ENCODE measurements around the gene TMEM229A.
"Not testable (repeated sequence)": the region's sequence is repeated elsewhere in the genome, so short reads cannot be mapped to it uniquely, and the experiment has no call there.

Gene TMEM229A

DNA sequence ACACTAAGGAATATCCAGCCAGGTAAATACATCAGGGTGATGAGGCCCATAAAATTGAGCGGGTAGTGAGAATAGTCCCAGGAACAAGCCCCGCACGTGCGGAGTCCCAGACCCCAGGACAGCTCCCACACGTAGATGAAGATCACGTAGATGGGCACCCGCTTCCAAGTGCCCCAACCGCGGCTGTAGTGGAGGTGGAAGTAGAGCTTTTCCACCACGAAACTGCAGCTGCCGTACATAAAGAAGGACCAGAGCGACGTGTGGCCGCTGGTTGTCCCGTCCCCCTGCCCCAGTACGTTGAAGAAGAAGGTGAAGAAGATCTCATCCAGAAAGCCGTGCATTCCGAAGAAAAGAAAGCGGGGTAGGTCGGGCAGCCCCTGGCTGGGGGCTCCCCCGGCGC, 948 bp downstream of the TMEM229A start:
- DNase-seq (ENCODE audit: low read depth) = no peak

DNA sequence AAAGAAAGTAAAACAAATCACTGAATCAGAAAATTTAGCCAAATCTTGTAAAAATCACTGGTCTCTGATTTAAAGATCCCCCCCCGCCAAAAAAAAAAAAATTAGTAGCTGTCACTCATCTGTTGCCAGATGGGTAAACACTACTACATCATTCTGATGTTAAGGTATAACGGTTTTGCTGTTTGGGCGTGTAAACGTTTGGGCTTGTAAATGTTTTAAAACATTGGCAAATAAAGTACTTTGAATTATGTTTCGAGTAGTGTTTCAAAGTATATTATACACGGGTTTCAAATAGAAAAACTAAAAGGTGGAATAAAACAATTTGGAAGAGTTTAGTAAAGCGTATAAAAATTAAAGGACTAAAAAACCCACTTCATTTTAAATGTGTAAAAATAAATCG, 1.5 kb downstream of the TMEM229A start:
- DNase-seq (ENCODE audit: low read depth) = no peak

GRCh38 chr7:124030964-124031363, 1.9 kb downstream of the TMEM229A start:
- no peak for DNase-seq (ENCODE audit: low read depth)

GRCh38 chr7:124029396-124030188, 3.3 kb downstream of the TMEM229A start:
- DNase-seq (ENCODE audit: low read depth) = no peak

DNA sequence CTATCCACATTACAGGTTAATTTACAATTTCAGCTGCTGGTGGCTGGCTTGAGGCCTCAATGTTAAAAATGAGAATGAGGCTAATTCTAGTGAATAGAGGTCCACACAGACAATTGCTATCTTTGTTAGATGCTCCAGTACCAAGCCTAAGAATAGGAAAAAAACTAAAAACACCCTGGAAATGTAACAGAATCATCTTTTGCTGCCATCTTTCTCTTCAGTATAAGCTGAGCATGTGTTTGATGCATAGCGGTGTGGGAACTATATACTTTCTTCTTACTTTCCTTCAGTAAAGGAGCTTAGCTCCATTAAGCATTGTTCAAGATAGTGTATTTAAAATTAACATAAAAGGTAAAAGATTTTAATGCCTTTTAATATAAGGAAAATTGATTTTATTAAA, 5.6 kb downstream of the TMEM229A start:
- no peak for DNase-seq (ENCODE audit: low read depth)

- not testable (repeated sequence) for DNase-seq (ENCODE audit: low read depth)
These were observed 8.5 kb downstream of the TMEM229A start for GRCh38 chr7:124024329-124024728.

- DNase-seq (ENCODE audit: low read depth) = no peak
These were observed 10.3 kb downstream of the TMEM229A start for GRCh38 chr7:124022551-124022950.

- DNase-seq (ENCODE audit: low read depth) = no peak
These were observed 12.8 kb downstream of the TMEM229A start for GRCh38 chr7:124020060-124020459.

GRCh38 chr7:124013306-124013705, 19.6 kb downstream of the TMEM229A start:
- DNase-seq (ENCODE audit: low read depth) = no peak

DNA sequence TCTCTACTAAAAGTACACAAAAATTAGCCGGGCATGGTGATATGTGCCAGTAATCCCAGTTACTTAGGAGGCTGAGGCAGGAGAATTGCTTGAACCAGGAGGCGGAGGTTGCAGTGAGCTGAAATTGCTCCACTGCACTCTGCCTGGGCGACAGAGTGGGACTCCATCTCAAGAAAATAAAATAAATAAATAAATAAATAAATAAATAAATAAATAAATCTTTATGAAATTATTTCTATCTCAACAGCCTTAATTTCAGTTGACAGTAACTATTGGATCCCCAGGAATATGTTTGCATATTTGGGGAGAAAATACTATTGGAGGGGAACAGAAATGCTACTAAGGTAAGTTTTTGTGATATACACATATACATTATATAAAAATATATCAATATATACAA, 20.0 kb downstream of the TMEM229A start:
- no peak for DNase-seq (ENCODE audit: low read depth)

- DNase-seq (ENCODE audit: low read depth) = no peak
These were observed 23.5 kb downstream of the TMEM229A start for GRCh38 chr7:124009321-124009720.

DNA sequence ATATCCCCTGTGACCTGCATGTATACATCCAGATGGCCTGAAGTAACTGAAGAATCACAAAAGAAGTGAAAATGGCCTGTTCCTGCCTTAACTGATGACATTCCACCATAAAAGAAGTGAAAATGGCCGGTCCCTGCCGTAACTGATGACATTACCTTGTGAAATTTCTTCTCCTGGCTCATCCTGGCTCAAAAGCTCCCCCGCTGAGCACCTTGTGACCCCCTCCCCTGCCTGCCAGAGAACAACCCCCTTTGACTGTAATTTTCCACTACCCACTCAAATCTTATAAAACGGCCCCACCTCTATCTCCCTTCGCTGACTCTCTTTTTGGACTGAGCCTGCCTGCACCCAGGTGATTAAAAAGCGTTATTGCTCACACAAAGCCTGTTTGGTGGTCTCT, 24.6 kb downstream of the TMEM229A start:
- not testable (repeated sequence) for DNase-seq (ENCODE audit: low read depth)

DNA sequence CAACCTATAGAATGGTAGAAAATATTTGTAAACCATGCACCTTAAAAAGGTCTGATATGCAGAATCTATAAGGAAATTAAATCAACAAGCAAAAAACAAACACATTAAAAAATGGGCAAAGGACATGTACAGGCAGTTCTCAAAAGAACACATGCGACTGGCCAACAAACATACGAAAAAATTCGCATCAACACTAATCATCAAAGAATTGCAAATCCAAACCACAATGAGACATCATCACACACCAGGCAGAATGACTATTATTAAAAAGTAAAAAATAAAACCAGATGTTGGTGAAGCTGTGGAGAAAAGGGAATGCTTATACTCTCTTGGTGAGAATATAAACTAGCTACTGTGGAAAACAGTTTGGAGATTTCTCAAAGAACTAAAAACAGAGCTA, 33.2 kb downstream of the TMEM229A start:
- DNase-seq (ENCODE audit: low read depth) = no peak

DNA sequence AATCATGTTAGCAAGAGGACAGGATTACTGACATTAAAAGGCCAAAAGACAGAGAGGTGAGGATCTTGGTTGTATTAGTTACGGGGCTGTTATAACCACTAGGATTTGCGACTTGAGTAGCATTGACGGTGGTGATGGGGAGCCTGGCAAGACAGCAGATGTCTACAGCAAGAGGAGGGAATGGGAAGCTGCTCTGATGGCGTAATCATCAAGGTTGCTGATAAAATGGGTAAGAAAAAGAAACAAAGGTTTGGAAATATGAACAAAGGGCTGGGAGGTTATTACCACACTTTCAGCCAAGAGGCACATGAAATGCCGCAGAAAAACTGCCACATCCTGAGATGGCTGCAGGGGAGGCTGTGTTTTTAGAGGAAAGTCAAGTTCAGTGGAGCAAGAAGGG, 33.9 kb downstream of the TMEM229A start:
- DNase-seq (ENCODE audit: low read depth) = no peak

GRCh38 chr7:123996327-123996625, 36.6 kb downstream of the TMEM229A start:
- no peak for DNase-seq (ENCODE audit: low read depth)

DNA sequence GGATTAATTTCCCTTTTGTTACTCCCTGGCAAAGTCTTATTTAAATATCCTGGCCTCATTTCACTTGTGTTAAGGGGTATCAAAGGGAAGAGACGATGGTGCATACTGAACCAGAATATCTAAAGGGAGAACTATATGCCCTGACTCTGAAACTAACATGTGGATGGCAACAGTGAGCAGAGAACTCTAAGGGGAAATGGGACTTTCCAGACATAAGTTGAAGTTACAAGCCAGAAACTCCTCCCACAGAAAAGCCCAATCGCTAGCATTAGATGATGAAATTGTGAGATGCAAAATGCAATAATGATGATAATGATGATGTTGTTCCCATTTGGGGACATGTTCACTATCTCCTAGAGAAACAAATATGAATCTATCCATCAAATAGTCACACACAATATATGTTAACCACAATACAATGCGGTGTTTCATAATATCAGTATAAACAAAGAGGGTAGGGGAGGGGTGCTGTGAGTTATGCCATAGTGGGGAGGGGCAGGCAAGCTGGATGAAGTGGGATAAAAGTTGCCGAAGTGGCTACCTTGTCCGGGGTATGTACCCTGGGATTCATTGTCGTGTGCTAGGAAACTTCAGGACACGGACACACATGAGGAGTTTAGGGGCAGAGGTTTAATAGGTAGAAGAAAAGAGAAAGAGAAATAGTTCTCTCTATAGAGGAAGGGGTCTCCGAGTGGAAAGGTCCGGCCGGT, 37.1 kb downstream of the TMEM229A start:
- DNase-seq (ENCODE audit: low read depth) = no peak

DNA sequence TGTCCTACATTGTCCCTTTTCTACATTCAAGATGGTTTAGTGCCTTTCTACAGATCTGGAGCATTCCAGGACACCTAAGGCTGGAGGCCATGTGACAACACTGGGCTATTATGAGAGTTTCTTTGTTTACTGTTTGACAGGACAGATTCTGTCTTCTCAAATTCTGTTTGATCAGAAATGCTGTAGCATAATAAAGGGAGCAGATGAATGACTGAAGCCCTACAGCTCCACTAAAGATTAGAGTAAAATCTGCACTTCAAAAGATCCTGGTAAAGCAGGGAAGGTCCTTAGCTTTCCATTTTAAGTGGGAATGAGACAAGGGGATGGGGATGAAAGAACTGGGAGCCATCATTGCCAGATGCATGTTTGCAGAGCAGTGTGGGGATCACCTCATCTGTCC, 38.4 kb downstream of the TMEM229A start:
- no peak for DNase-seq (ENCODE audit: low read depth)

DNA sequence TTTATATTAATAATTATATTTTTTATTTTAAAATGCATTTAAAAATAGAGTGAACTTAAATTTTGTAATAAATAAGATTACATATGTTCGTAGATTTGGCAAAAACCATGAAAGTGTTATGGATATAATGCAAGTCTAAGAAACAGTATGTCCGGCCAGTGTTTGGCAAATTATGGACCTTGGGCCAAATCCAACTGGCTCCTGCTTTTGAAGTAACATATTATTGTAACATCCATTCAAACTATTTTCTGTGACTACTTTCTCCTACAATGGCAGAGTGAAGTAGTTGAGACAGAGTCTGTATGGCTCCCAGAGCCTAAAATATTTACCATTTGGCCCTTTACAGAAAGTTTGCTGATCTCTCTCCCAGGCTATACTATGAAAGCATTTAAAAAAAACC, 38.9 kb downstream of the TMEM229A start:
- no peak for DNase-seq (ENCODE audit: low read depth)

DNA sequence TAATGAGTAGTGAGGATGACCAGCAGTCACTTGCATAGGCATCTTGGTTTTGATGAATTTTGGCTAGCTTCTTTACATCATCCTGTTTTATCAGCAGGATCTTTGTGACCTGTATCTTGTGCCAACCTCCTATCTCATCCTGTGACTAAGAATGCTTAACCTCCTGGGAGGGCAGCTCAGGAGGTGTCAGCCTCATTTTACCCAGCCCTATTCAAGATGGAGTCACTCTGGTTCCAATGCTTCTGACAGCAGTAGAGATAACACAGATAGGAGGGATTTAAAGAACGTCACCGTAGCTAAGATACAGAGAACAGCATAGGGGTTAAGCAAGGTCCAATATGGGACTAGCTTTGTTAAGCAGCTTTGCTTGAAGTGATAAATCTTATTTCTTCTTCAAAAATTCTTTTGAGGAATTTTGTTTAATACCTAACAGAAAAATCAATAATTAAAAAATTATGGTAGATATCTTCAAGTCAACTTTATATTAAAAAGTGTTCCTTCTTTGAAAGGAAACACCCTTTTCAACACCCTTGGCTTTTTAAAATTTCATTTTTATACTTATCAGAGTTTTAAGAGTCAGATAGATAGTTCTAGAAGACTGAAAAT, 39.9 kb downstream of the TMEM229A start:
- no peak for DNase-seq (ENCODE audit: low read depth)

- no peak for DNase-seq (ENCODE audit: low read depth)
These were observed 45.4 kb downstream of the TMEM229A start for GRCh38 chr7:123987445-123987844.
